B cell (primary cell): ENCODE measurements around the gene EXD3. TPM values are rescaled to one million over a fixed set of nuclear protein-coding genes. Genes with fewer than 3 reads are reported as not detected.

Experiments used
- ATAC-seq: fragments of 200-7000 bp; cut with Tn5 transposase; one replicate; pipeline ENCODE4 v1.10.0; 2021; ENCODE audit warnings: low read depth, mild to moderate bottlenecking, moderate number of reproducible peaks, moderate library complexity
- CTCF ChIA-PET: fragments of 350-600 bp; sonication (Branson Sonifier 250); formaldehyde crosslinking; loops from one replicate; lab custom pipeline; 2021; ENCODE audit warnings: antibody characterized with exemption, inconsistent platforms; lab: Charles Lee
- POLR2A ChIA-PET: fragments of 350-600 bp; sonication (Branson Sonifier 250); formaldehyde crosslinking; loops from one replicate; lab custom pipeline; 2021; ENCODE audit warnings: antibody characterized with exemption; lab: Charles Lee
- DNase-seq: peaks from one replicate; pipeline ENCODE4 v3.0.0; 2013
- H2AFZ ChIP-seq: 2 replicates; pipeline ENCODE4 v1.6.1; 2012; ENCODE audit warnings: mild to moderate bottlenecking, low read depth, low read length; ENCODE audit not compliant: insufficient read depth, poor library complexity, severe bottlenecking
- H3K27ac ChIP-seq, 2 donors: 1 replicate in 1 of 2; 2 replicates in 1 of 2; pipeline ENCODE4 v1.5.1; 2012 to 2013; ENCODE audit warnings: low read length in 2 of 2, mild to moderate bottlenecking in 2 of 2, moderate library complexity in 1 of 2
- H3K27me3 ChIP-seq, 4 experiments: fragments of 200-600 bp in 1 of 4; sonication (generic) in 1 of 4; replicated peaks in 1 of 4; 1 replicate in 2 of 4; 2 replicates in 2 of 4; pipeline versions ENCODE4 v1.6.1 to v1.7.0; 2013 to 2016; ENCODE audit warnings: low read length in 3 of 4, mild to moderate bottlenecking in 2 of 4, mixed read lengths in 1 of 4, moderate library complexity in 1 of 4; ENCODE audit not compliant: insufficient read depth in 4 of 4, control insufficient read depth in 3 of 4; ENCODE audit errors: control extremely low read depth in 1 of 4
- H3K36me3 ChIP-seq, 2 experiments: replicated peaks in 1 of 2; 1 replicate in 1 of 2; 2 replicates in 1 of 2; pipeline versions ENCODE4 v1.6.1 to v1.7.1; 2013; ENCODE audit warnings: low read length in 1 of 2; ENCODE audit not compliant: insufficient read depth in 2 of 2, control insufficient read depth in 1 of 2; ENCODE audit errors: control extremely low read depth in 1 of 2, extremely low read depth in 1 of 2
- H3K4me1 ChIP-seq, 2 donors: fragments of 200-600 bp in 1 of 2; sonication (generic) in 1 of 2; 1 replicate in 1 of 2; 2 replicates in 1 of 2; pipeline versions ENCODE4 v1.5.1 to v1.6.1; 2013 to 2017; ENCODE audit warnings: low read length in 2 of 2; ENCODE audit not compliant: control insufficient read depth in 2 of 2, insufficient read depth in 2 of 2
- H3K4me2 ChIP-seq: replicated peaks from 2 replicates; pipeline ENCODE3; 2012; ENCODE audit warnings: mild to moderate bottlenecking, low read depth, low read length; ENCODE audit not compliant: poor library complexity, severe bottlenecking
- H3K4me3 ChIP-seq, 5 experiments: fragments of 200-600 bp in 1 of 5; sonication (generic) in 1 of 5; 1 replicate in 3 of 5; 2 replicates in 2 of 5; pipeline versions ENCODE4 v1.5.1 to v1.7.0; 2011 to 2016; ENCODE audit warnings: low read length in 4 of 5, mild to moderate bottlenecking in 4 of 5, low read depth in 2 of 5, control low read depth in 1 of 5, moderate library complexity in 1 of 5; ENCODE audit not compliant: insufficient read depth in 1 of 5; ENCODE audit errors: control extremely low read depth in 1 of 5, extremely low read depth in 1 of 5
- H3K79me2 ChIP-seq: fragments of 200-600 bp; sonication (generic); one replicate; pipeline ENCODE4 v1.6.0; 2016; ENCODE audit warnings: low read length; ENCODE audit not compliant: control insufficient read depth, insufficient read depth
- H3K9ac ChIP-seq: fragments of 200-600 bp; sonication (generic); 2 replicates; pipeline ENCODE4 v1.6.1; 2017; ENCODE audit warnings: mild to moderate bottlenecking, low read length, moderate library complexity
- H3K9me3 ChIP-seq, 3 donors: one replicate each; pipeline versions ENCODE4 v1.6.1 to v1.7.1; 2013; ENCODE audit warnings: low read length in 2 of 3; ENCODE audit not compliant: control insufficient read depth in 2 of 3, insufficient read depth in 1 of 3; ENCODE audit errors: control extremely low read depth in 1 of 3
- H4K20me1 ChIP-seq: 2 replicates; pipeline ENCODE4 v1.6.0; 2012; ENCODE audit warnings: mild to moderate bottlenecking, low read length; ENCODE audit not compliant: insufficient read depth, control insufficient read depth, poor library complexity, severe bottlenecking
- H3K27ac Mint-ChIP-seq: one replicate; pipeline ENCODE4 v1.8.0; 2021; ENCODE audit warnings: mixed read lengths
- H3K27me3 Mint-ChIP-seq: one replicate; pipeline ENCODE4 v1.8.0; 2021; ENCODE audit warnings: mixed read lengths
- H3K4me1 Mint-ChIP-seq: one replicate; pipeline ENCODE4 v1.8.0; 2021; ENCODE audit warnings: mixed read lengths
- H3K4me3 Mint-ChIP-seq: one replicate; pipeline ENCODE4 v1.8.0; 2021; ENCODE audit warnings: mixed read lengths
- H3K9me3 Mint-ChIP-seq: one replicate; pipeline ENCODE4 v1.8.0; 2022; ENCODE audit warnings: mixed read lengths; ENCODE audit not compliant: insufficient read depth
- CTCF ChIP-seq: fragments of 200-600 bp; IDR thresholded peaks from one replicate; pipeline ENCODE4 v1.8.0; 2022; ENCODE audit warnings: antibody characterized with exemption, mild to moderate bottlenecking
- EZH2 ChIP-seq: IDR thresholded peaks from 2 replicates; pipeline ENCODE4 v1.6.1; 2012; ENCODE audit warnings: borderline replicate concordance, low read depth, mild to moderate bottlenecking, moderate library complexity, low read length; ENCODE audit not compliant: insufficient read depth, poor library complexity, severe bottlenecking
- WGBS: methylation state at CpG from one replicate; pipeline ENCODE4 v1.1.5; 2013; ENCODE audit warnings: missing lambda C conversion rate; ENCODE audit not compliant: insufficient coverage; 5-methylcytosine and 5-hydroxymethylcytosine counted together
- intact Hi-C: fragments of 100-400 bp; cut with micrococcal nuclease; formaldehyde crosslinking; loops from one replicate; pipeline ENCODE4 v1.10.0; 2022
- polyA plus RNA-seq: library from polyadenylated mRNA; depleted of rRNA; stranded (reverse); fragments of >200 nt; gene quantifications from 2 replicates; pipeline ENCODE4 v1.2.3, GENCODE V29; 2012
- total RNA-seq, 2 donors: library from RNA; stranded (reverse); fragments of 120-200 nt in 1 of 2; gene quantifications; 1 replicate in 1 of 2; 2 replicates in 1 of 2; pipeline versions ENCODE4 v1.2.3 to v1.2.4, GENCODE V29; 2013 to 2022

EXD3 gene
- total and polyA plus RNA-seq, 2 donors (not counting 1 experiment from before 2014, with no cell fraction given), result 22.5 to 23.7 TPM

DNA sequence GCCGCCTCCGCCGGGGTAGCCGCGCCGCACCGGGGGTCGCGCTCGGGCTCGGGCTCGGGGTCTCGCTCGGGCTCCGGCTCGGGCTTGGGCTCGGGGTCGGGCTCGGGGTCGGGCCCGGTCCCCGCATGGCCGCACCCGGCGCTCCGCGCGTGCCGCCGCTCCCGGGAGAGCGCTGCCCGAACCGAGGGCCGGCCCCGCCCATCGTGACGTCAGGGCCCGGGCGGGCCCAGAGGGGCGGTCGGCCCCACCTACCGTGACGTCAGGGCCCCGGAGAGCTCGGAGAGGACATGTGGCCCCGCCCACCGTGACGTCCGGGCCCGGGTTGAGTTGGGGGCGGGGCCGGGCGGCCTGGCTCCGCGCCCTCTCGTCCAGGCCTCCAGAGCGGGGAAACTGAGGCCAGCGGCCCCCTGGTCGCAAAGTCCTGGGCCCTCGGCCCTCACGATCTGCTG is 36.2 kb upstream of the EXD3 start, which contains the start of gene NSMF:
Gene NSMF, minus strand, starts transcription at position 183 of the 449 bp plus-strand sequence. CDS start 232 bp downstream, outside the sequence.
- peak within 1 kb of the TSS; percentile 79 for H2AFZ ChIP-seq
- H3K4me3 ChIP-seq, result peak within 1 kb of the TSS in 4 of 5 experiments; percentile 45 to 69 (median 62)
- H3K4me1 ChIP-seq, result peaks cover 49 to 60% of the 10 kb centered on the region in 2 donors
- Mint-ChIP-seq H3K27ac (peak within 1 kb of the TSS; percentile 75), H3K27me3 (no peaks in the 10 kb centered on the region), H3K4me3 (peak within 1 kb of the TSS; percentile 75), H3K4me1 (peaks cover 34% of the 10 kb centered on the region), H3K9me3 (no peaks in the 10 kb centered on the region)
- peak within 1 kb of the TSS; percentile 50 to 63 for H3K27ac ChIP-seq
- DNase-seq (peak; percentile 96), ATAC-seq (peak; percentile 82)
- peak within 1 kb of the TSS; percentile 99 for H3K4me2 ChIP-seq
- intact Hi-C loops, result loop anchor here (1.0 to 10.0 kb wide), 2 partner anchors 36 to 664 kb away; partner anchors contain the start of genes CCDC183, EXD3, NOXA1 and TMEM141
- H3K27me3 ChIP-seq, result no peaks in the 10 kb centered on the region
- H3K9ac ChIP-seq, result peak within 1 kb of the TSS; percentile 73
- H3K9me3 ChIP-seq, result peaks cover 0 to 4% (median 0%) of the 10 kb centered on the region in 3 donors
- TF ChIP-seq EZH2 (no peak), CTCF (no peak)
- peaks cover 6% of the 10 kb centered on the region for H3K79me2 ChIP-seq
- H4K20me1 ChIP-seq, result peaks cover 9% of the 10 kb centered on the region
- ChIA-PET POLR2A (interaction anchor here (0.6 to 2.2 kb wide), 2 partner anchors 36 to 240 kb away, joined by 6 to 13 read pairs; partner anchors contain the start of genes EXD3 and NOXA1), CTCF (interaction anchor here (0.6 to 1.3 kb wide), 3 partner anchors 36 to 222 kb away, joined by 3 to 4 read pairs (median 3); partner anchors contain the start of genes EXD3 and NOXA1)
- WGBS, result under 1% methylated on average over 61 of the region's 62 CpGs
- peaks cover 0 to 3% of the 10 kb centered on the region in 2 experiments for H3K36me3 ChIP-seq
